Bronchial epithelial cell (primary cell): ENCODE measurements around the gene THSD8. TPM values are rescaled to one million over a fixed set of nuclear protein-coding genes. Genes with fewer than 3 reads are reported as not detected.

Source experiments
- DNase-seq: peaks from one replicate; pipeline ENCODE4 v3.0.0-alpha.2; 2010; ENCODE audit warnings: low read depth
- FAIRE-seq: peaks from 2 replicates; lab custom pipeline; 2011; peaks lifted over from hg19 to GRCh38; lab: Jason Lieb, UNC
- H3K27me3 ChIP-seq: 2 replicates; pipeline ENCODE4 v1.5.1; 2011; ENCODE audit warnings: low read length; ENCODE audit not compliant: control insufficient read depth, insufficient read depth
- H3K36me3 ChIP-seq: 2 replicates; pipeline ENCODE4 v1.5.1; 2011; ENCODE audit warnings: low read length; ENCODE audit not compliant: control insufficient read depth, insufficient read depth
- H3K4me3 ChIP-seq: 2 replicates; pipeline ENCODE4 v1.5.1; 2011; ENCODE audit warnings: mild to moderate bottlenecking, low read depth, low read length, control low read depth
- total RNA-seq: library from RNA; depleted of rRNA; stranded (reverse); fragments of >200 nt; gene quantifications from 2 replicates; pipeline ENCODE4 v1.2.1, GENCODE V29; 2014
- TF ChIP-seq, protein P1 (sequence below): IDR thresholded peaks from 2 replicates; pipeline ENCODE4 v1.5.1; 2011; ENCODE audit warnings: mild to moderate bottlenecking, moderate library complexity, low read length, control low read depth, inconsistent platforms; ENCODE audit not compliant: insufficient read depth, severe bottlenecking

The THSD8 gene
- total RNA-seq: not detected in 2 replicates

GRCh38 chr19:12801466-12802266, at the start of gene THSD8, which contains the start of gene PRDX2:
Gene THSD8 (plus strand): TSS chr19:12802069. CDS start chr19:12802072, 3 bp downstream.
Gene PRDX2 (minus strand): TSS chr19:12801800. CDS start chr19:12801261, 539 bp downstream.
- no peak for DNase-seq
- Histone ChIP-seq H3K4me3 (peak within 1 kb of the TSS; percentile 74), H3K27me3 (no peaks in the 10 kb centered on the region), H3K36me3 (peaks cover 11% of the 10 kb centered on the region)
- FAIRE-seq: no peak
- TF ChIP-seq, protein P1, sequence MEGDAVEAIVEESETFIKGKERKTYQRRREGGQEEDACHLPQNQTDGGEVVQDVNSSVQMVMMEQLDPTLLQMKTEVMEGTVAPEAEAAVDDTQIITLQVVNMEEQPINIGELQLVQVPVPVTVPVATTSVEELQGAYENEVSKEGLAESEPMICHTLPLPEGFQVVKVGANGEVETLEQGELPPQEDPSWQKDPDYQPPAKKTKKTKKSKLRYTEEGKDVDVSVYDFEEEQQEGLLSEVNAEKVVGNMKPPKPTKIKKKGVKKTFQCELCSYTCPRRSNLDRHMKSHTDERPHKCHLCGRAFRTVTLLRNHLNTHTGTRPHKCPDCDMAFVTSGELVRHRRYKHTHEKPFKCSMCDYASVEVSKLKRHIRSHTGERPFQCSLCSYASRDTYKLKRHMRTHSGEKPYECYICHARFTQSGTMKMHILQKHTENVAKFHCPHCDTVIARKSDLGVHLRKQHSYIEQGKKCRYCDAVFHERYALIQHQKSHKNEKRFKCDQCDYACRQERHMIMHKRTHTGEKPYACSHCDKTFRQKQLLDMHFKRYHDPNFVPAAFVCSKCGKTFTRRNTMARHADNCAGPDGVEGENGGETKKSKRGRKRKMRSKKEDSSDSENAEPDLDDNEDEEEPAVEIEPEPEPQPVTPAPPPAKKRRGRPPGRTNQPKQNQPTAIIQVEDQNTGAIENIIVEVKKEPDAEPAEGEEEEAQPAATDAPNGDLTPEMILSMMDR: no peak

DNA sequence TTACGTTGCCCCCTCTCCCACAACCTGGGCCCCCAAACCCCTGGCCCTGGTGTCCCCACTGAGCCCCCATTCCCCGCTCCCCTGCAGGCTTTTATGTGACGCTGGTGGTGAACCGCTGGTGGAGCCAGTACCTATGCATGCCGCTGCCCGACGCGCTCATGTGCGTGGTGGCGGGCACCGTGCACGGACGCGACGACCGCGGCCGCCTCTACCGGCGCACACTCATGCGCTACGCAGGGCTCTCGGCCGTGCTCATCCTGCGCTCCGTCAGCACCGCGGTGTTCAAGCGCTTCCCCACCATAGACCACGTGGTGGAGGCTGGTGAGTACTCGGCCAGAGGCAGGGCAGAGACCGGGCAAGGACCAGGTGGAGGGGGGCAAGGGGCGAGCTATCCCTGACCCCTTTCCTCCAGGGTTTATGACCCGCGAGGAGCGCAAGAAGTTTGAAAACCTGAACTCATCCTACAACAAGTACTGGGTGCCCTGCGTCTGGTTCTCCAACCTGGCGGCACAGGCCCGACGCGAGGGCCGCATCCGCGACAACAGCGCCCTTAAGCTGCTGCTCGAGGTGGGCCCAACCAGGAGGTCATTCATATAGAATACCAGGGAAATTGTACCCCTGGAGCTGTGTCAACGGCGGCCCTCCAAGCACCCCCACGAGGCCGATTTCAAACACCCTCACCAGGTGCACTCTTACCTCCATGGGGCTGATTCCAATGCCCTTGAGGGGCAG, 47.2 kb upstream of the THSD8 start:
- no peak for DNase-seq
- TF ChIP-seq, protein P1: no peak
- no peak for FAIRE-seq
- Histone ChIP-seq H3K36me3 (no peaks in the 10 kb centered on the region), H3K4me3 (no peak overlapping the region), H3K27me3 (peaks cover 3% of the 10 kb centered on the region)

DNA sequence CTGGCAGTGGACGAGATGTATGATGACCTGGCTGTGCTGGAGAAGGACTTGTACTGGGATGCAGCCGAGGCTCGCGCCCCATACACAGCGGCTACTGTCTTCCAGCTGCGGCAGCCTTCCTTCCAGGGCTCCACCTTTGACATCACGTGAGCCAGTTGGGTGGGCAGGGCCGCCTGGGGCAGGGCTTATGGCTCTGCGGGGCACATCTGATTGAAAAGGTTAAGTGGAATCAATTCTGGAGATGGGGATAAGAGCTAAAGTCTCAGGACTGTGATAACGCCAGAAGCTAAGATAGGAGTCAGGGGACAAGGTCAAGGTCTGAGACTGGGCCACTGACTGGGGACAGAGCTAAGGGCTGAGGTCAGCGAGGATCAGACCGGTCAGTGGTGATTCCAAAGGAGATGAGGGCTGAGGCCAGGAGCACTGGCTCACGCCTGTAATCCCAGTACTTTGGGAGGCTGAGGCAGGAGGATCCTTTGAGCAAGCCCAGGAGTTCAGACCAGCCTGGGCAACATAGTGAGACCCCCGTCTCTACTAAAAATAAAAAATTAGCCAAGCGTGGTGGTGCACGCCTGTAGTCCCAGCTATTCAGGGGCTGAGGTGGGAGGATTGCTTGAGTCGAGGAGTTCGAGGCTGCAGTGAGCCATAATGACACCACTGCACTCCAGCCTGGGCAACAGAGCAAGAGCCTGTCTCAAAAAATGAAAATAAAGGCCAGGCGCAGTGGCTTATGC, 45.6 kb upstream of the THSD8 start:
- Histone ChIP-seq H3K27me3 (peaks cover 2% of the 10 kb centered on the region), H3K4me3 (no peak overlapping the region), H3K36me3 (no peaks in the 10 kb centered on the region)
- TF ChIP-seq, protein P1: no peak
- FAIRE-seq: no peak
- no peak for DNase-seq

- Histone ChIP-seq H3K4me3 (peak overlapping the region; percentile 23), H3K36me3 (peaks cover 2% of the 10 kb centered on the region), H3K27me3 (no peaks in the 10 kb centered on the region)
- DNase-seq (peak; percentile 40), FAIRE-seq (no peak)
- TF ChIP-seq, protein P1: peak; percentile 99
These were observed 44.2 kb upstream of the THSD8 start for GRCh38 chr19:12757544-12758274.

DNA sequence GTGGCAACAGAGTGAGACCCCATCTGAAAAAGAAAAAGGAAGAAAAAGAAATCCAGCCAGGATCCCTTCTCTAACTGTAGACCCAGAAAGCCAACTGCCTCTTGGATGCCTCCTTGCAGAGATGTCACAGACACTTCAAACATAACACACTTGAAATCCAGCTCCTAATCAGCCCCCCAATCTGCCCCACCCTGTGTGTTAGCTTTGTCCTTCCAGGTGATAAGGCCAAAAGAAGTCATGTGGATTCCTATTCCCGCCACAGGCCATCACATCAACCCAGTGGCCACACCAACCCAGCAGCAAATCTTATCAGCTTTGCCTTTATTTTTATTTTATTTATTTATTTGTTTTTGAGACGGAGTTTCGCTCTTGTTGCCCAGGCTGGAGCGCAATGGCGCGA, 42.2 kb upstream of the THSD8 start:
- TF ChIP-seq, protein P1: no peak
- no peaks in the 10 kb centered on the region for H3K27me3 ChIP-seq
- peaks cover 10% of the 10 kb centered on the region for H3K36me3 ChIP-seq
- DNase-seq (no peak), FAIRE-seq (no peak)
- no peak overlapping the region for H3K4me3 ChIP-seq
